GM20431 (cell line): ENCODE results near the gene RAB3A.
"Not testable (repeated sequence)": the region's sequence is repeated elsewhere in the genome, so short reads cannot be mapped to it uniquely, and the experiment has no call there.

ENCODE experiments used
- in situ Hi-C: fragments of 300-500 bp; cut with MseI, MboI; formaldehyde crosslinking; loops from one replicate; pipeline ENCODE4 v1.15.0; 2020; ENCODE audit warnings: low sequenced_read_pairs; ENCODE audit not compliant: unreplicated experiment

RAB3A gene

GRCh38 chr19:18172331-18173053 lies 31.4 kb downstream of the RAB3A start:
- in situ Hi-C loops = no loop called here

- in situ Hi-C loops = no loop called here
Observed at GRCh38 chr19:18171605-18172327, 32.1 kb downstream of the RAB3A start.

GRCh38 chr19:18170714-18171255 lies 33.1 kb downstream of the RAB3A start:
- in situ Hi-C loops = no loop called here

GRCh38 chr19:18168673-18169381 lies 35.0 kb downstream of the RAB3A start:
- in situ Hi-C loops = no loop called here

- in situ Hi-C loops = no loop called here
Observed at GRCh38 chr19:18167975-18168645, 35.7 kb downstream of the RAB3A start.

GRCh38 chr19:18167011-18167410 lies 36.8 kb downstream of the RAB3A start:
- in situ Hi-C loops = no loop called here

- in situ Hi-C loops = no loop called here
Observed at GRCh38 chr19:18165794-18166544, 37.9 kb downstream of the RAB3A start.

GRCh38 chr19:18164072-18164471 lies 39.8 kb downstream of the RAB3A start:
- in situ Hi-C loops = no loop called here

GRCh38 chr19:18161636-18162002 lies 42.2 kb downstream of the RAB3A start:
- in situ Hi-C loops = no loop called here

- in situ Hi-C loops = no loop called here
Observed at GRCh38 chr19:18160971-18161635, 42.7 kb downstream of the RAB3A start.

GRCh38 chr19:18160493-18160970 lies 43.3 kb downstream of the RAB3A start:
- in situ Hi-C loops = no loop called here

GRCh38 chr19:18159810-18160209 lies 44.0 kb downstream of the RAB3A start:
- in situ Hi-C loops = no loop called here

- in situ Hi-C loops = not testable (repeated sequence)
Observed at GRCh38 chr19:18159059-18159616, 44.7 kb downstream of the RAB3A start.

GRCh38 chr19:18158467-18158866 lies 45.4 kb downstream of the RAB3A start:
- in situ Hi-C loops = no loop called here

- in situ Hi-C loops = no loop called here
Observed at GRCh38 chr19:18157465-18158063, 46.3 kb downstream of the RAB3A start.

GRCh38 chr19:18156841-18157464 lies 46.9 kb downstream of the RAB3A start:
- in situ Hi-C loops = no loop called here

- in situ Hi-C loops = no loop called here
Observed at GRCh38 chr19:18156268-18156667, 47.6 kb downstream of the RAB3A start.
